Hair follicle dermal papilla cell (primary cell): ENCODE results near the gene SGO1. TPM values are rescaled to one million over a fixed set of nuclear protein-coding genes. Genes with fewer than 3 reads are reported as not detected.

Experiments
- small RNA-seq: library from RNA; depleted of rRNA; stranded (forward); fragments of <200 nt; gene quantifications from one replicate; pipeline ENCODE3, GENCODE V24; 2012
- total RNA-seq: library from RNA; depleted of rRNA; stranded (reverse); fragments of >200 nt; gene quantifications from 2 replicates; pipeline ENCODE4 v1.2.3, GENCODE V29; 2012

Gene SGO1
- 0.81 and 1.6 TPM in 2 replicates for total RNA-seq

GRCh38 chr3:20185679-20186599 is at the start of gene SGO1:
TSS of gene SGO1 (minus strand) at chr3:20186206. CDS start at chr3:20184027, 2,179 bp downstream.

Small RNAs within 50 kb of the gene (small RNA-seq; reads per million reads assigned to genes)
- not detected for gene MIR3135A

Other genes with a start within 250 kb of the SGO1 start
- gene RAB5A, start 239.1 kb downstream of the SGO1 start, total RNA-seq, result 55.4 and 81.3 TPM in 2 replicates
- not detected in 2 replicates for gene PP2D1, start 173.9 kb downstream of the SGO1 start, total RNA-seq
- gene KAT2B, start 145.8 kb downstream of the SGO1 start, total RNA-seq, result 13.8 and 14.4 TPM in 2 replicates